Measurements from ENCODE around the gene TMEM63C.

DNA sequence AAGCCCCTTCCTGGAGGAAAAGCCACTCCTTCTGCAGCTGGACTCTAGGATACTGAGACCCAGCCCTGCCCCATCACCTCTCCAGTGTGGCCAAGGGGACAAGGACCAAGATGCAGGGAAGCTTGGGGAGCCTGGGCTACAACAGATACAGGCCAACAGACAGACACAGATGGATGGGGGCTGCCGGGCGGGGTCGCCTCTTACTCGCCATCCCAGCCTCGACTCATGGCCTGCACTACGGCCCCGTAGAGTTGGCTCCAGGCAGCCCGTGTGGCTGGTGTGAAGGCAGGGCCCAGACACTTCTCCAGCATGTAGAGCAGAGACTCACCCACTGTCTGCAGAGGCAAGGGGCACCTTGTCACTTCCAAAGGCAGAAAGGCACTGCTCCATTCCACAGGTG is 84.7 kb downstream of the TMEM63C start:
- TF ChIP-seq CTCF (IDR thresholded peaks at IDR 0.05) (no peak), POLR2A (IDR thresholded peaks at IDR 0.05) (no peak)
